HL-60 (cell line): Measurements from ENCODE around the gene CCL13.

Source experiments
- DNase-seq, 2 experiments: peaks; one replicate each; pipeline ENCODE4 v3.0.0-alpha.2; 2010 to 2020; ENCODE audit warnings: low read depth in 1 of 2, low spot score in 1 of 2
- H3K27ac ChIP-seq: fragments of 250-450 bp; sonication (Bioruptor Pico); replicated peaks from 2 replicates; pipeline ENCODE4 v1.5.1; 2020; ENCODE audit warnings: mild to moderate bottlenecking, moderate library complexity
- H3K27me3 ChIP-seq: fragments of 250-450 bp; sonication (Bioruptor Pico); 2 replicates; pipeline ENCODE4 v1.5.1; 2021; ENCODE audit warnings: mild to moderate bottlenecking, moderate library complexity; ENCODE audit not compliant: insufficient read depth, poor library complexity, severe bottlenecking
- H3K4me3 ChIP-seq: replicated peaks from 2 replicates; pipeline ENCODE4 v1.5.1; 2011; ENCODE audit warnings: mild to moderate bottlenecking, control low read depth, low read length; ENCODE audit not compliant: insufficient read depth
- GABPA ChIP-seq: IDR thresholded peaks from 2 replicates; pipeline ENCODE4 v1.6.1; 2012; ENCODE audit warnings: low read depth
- POLR2AphosphoS5 ChIP-seq: IDR thresholded peaks from 2 replicates; pipeline ENCODE4 v1.6.1; 2012; ENCODE audit warnings: low read depth
- SPI1 ChIP-seq: IDR thresholded peaks from 2 replicates; pipeline ENCODE4 v1.6.1; 2012; ENCODE audit warnings: low read depth, mild to moderate bottlenecking, borderline replicate concordance
- TF ChIP-seq, protein P1 (sequence below): IDR thresholded peaks from 2 replicates; pipeline ENCODE4 v1.6.1; 2012; ENCODE audit warnings: low read depth; ENCODE audit not compliant: insufficient replicate concordance
- TF ChIP-seq, protein P2 (sequence below): IDR thresholded peaks from one replicate; pipeline ENCODE4 v1.5.1; 2011; ENCODE audit warnings: low read length, control low read depth, inconsistent platforms; ENCODE audit not compliant: insufficient read depth

The CCL13 gene

DNA sequence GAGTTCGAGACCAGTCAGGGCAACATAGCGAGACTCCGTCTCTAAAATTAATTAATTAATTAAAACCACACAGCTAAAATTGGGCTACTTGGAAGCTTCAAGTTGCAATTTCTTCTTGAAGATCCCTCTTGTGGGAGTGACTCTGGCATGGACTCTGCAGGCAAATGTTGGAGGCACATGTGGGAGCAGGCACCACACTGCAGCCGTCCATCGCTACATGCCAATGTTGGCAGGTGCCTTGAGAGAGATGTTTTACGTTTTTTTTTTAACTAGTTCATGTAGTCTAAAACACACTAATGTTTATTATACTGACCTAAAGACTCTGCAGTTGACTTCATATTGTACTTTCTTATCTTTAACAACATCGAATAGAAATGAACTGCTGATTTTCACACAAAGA is 45.0 kb upstream of the CCL13 start:
- DNase-seq, result no peak
- no peak for TF ChIP-seq POLR2AphosphoS5
- TF ChIP-seq, protein P1, sequence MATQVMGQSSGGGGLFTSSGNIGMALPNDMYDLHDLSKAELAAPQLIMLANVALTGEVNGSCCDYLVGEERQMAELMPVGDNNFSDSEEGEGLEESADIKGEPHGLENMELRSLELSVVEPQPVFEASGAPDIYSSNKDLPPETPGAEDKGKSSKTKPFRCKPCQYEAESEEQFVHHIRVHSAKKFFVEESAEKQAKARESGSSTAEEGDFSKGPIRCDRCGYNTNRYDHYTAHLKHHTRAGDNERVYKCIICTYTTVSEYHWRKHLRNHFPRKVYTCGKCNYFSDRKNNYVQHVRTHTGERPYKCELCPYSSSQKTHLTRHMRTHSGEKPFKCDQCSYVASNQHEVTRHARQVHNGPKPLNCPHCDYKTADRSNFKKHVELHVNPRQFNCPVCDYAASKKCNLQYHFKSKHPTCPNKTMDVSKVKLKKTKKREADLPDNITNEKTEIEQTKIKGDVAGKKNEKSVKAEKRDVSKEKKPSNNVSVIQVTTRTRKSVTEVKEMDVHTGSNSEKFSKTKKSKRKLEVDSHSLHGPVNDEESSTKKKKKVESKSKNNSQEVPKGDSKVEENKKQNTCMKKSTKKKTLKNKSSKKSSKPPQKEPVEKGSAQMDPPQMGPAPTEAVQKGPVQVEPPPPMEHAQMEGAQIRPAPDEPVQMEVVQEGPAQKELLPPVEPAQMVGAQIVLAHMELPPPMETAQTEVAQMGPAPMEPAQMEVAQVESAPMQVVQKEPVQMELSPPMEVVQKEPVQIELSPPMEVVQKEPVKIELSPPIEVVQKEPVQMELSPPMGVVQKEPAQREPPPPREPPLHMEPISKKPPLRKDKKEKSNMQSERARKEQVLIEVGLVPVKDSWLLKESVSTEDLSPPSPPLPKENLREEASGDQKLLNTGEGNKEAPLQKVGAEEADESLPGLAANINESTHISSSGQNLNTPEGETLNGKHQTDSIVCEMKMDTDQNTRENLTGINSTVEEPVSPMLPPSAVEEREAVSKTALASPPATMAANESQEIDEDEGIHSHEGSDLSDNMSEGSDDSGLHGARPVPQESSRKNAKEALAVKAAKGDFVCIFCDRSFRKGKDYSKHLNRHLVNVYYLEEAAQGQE, result no peak
- TF ChIP-seq SPI1, result no peak
- TF ChIP-seq GABPA, result no peak
- TF ChIP-seq, protein P2, sequence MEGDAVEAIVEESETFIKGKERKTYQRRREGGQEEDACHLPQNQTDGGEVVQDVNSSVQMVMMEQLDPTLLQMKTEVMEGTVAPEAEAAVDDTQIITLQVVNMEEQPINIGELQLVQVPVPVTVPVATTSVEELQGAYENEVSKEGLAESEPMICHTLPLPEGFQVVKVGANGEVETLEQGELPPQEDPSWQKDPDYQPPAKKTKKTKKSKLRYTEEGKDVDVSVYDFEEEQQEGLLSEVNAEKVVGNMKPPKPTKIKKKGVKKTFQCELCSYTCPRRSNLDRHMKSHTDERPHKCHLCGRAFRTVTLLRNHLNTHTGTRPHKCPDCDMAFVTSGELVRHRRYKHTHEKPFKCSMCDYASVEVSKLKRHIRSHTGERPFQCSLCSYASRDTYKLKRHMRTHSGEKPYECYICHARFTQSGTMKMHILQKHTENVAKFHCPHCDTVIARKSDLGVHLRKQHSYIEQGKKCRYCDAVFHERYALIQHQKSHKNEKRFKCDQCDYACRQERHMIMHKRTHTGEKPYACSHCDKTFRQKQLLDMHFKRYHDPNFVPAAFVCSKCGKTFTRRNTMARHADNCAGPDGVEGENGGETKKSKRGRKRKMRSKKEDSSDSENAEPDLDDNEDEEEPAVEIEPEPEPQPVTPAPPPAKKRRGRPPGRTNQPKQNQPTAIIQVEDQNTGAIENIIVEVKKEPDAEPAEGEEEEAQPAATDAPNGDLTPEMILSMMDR, result no peak
- H3K27me3 ChIP-seq, result no peaks in the 10 kb centered on the region
- H3K4me3 ChIP-seq, result no peak overlapping the region
- H3K27ac ChIP-seq, result no peak overlapping the region

DNA sequence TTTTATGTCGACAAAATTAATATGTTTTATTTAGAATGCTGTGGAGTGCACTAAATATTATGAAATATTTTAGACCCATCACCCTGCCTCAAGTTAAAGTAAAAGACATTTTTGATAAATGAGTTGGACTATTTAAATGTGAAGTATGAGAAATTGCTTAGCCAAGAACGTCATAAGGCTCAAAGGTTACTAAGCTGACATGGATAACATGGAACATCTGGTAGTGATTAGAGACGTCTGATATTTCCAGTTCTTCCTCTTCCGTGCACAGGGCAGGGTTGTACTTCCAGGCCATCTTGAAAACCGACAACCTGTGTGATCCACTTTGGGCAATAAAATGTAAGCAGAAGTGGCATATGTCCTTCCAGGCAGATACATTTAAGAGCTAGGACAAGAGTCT is 44.2 kb upstream of the CCL13 start:
- no peak overlapping the region for H3K4me3 ChIP-seq
- no peaks in the 10 kb centered on the region for H3K27me3 ChIP-seq
- H3K27ac ChIP-seq, result no peak overlapping the region
- TF ChIP-seq POLR2AphosphoS5 (no peak), GABPA (no peak), SPI1 (no peak)
- TF ChIP-seq, protein P2, result no peak
- TF ChIP-seq, protein P1, result no peak
- DNase-seq, result no peak

DNA sequence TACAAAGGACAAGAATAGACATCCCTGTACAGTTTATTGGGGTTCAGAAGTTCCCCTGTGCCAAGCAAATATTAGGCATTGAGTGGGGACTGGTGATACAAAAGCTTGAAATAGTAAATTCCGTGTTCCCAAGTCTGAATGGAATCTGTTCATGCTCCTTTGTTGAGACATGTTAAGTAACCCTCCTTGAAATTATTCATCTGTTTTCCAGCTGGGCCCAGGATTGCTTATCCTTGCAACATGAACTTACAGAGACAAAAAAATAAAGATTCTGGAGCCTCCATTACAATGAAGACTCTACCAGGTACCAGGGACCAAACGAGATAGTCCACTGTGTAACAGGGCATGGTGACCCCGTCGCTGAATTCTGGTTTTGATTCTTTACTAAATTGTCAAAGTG is 43.1 kb upstream of the CCL13 start:
- Histone ChIP-seq H3K4me3 (no peak overlapping the region), H3K27ac (no peak overlapping the region), H3K27me3 (no peaks in the 10 kb centered on the region)
- TF ChIP-seq POLR2AphosphoS5, result no peak
- TF ChIP-seq, protein P1, result no peak
- TF ChIP-seq GABPA, result no peak
- DNase-seq, result no peak
